A549 (cell line): ENCODE measurements around the gene IL10.

ENCODE experiments used
- CHD4 ChIP-seq: fragments of 200-600 bp; sonication (generic); IDR thresholded peaks from 2 replicates; pipeline ENCODE4 v1.6.1; 2016; ENCODE audit warnings: antibody characterized with exemption, mild to moderate bottlenecking, borderline replicate concordance
- CTCF ChIP-seq: fragments of >200 bp; sonication (Bioruptor Twin); formaldehyde crosslinking; IDR thresholded peaks from 3 replicates; pipeline ENCODE4 v1.5.1; 2016
- MAZ ChIP-seq: fragments of 150-350 bp; IDR thresholded peaks from 2 replicates; pipeline ENCODE4 v1.6.1; 2014; ENCODE audit warnings: antibody characterized with exemption, low read depth, low read length, borderline replicate concordance
- POLR2A ChIP-seq: IDR thresholded peaks from 2 replicates; pipeline ENCODE4 v1.6.1; 2012; ENCODE audit warnings: mild to moderate bottlenecking, low read length
- REST ChIP-seq: fragments of 200-600 bp; sonication (generic); IDR thresholded peaks from 2 replicates; pipeline ENCODE4 v1.6.1; 2016; ENCODE audit warnings: antibody characterized with exemption, mild to moderate bottlenecking, moderate library complexity

GRCh38 chr1:206814716-206815341 is 42.5 kb upstream of the IL10 start:
- TF ChIP-seq CHD4 (no peak), POLR2A (no peak), CTCF (no peak), MAZ (no peak), REST (no peak)
